IPS-20b (cell line): ENCODE measurements around the gene RAD51B.

Experiments
- H3K27ac ChIP-seq: one replicate; pipeline ENCODE4 v1.5.1; 2013; ENCODE audit warnings: low read length
- H3K27me3 ChIP-seq: 2 replicates; pipeline ENCODE4 v1.6.1; 2013; ENCODE audit warnings: mild to moderate bottlenecking, low read length, inconsistent platforms; ENCODE audit not compliant: insufficient read depth
- H3K36me3 ChIP-seq: 2 replicates; pipeline ENCODE4 v1.6.1; 2013; ENCODE audit warnings: low read depth, mild to moderate bottlenecking, inconsistent platforms, low read length, moderate library complexity; ENCODE audit not compliant: insufficient read depth
- H3K4me1 ChIP-seq: 2 replicates; pipeline ENCODE4 v1.6.1; 2013; ENCODE audit warnings: mild to moderate bottlenecking, control low read depth, inconsistent platforms, low read length, moderate library complexity; ENCODE audit not compliant: insufficient read depth
- H3K4me3 ChIP-seq: 2 replicates; pipeline ENCODE4 v1.5.1; 2013; ENCODE audit warnings: mild to moderate bottlenecking, low read length, inconsistent platforms
- H3K9ac ChIP-seq: 2 replicates; pipeline ENCODE4 v1.6.1; 2013; ENCODE audit warnings: low read depth, mild to moderate bottlenecking, inconsistent platforms, low read length, moderate library complexity
- H3K9me3 ChIP-seq: 2 replicates; pipeline ENCODE4 v1.6.1; 2013; ENCODE audit warnings: mild to moderate bottlenecking, low read depth, low read length, inconsistent platforms; ENCODE audit not compliant: insufficient read depth

Gene RAD51B

DNA sequence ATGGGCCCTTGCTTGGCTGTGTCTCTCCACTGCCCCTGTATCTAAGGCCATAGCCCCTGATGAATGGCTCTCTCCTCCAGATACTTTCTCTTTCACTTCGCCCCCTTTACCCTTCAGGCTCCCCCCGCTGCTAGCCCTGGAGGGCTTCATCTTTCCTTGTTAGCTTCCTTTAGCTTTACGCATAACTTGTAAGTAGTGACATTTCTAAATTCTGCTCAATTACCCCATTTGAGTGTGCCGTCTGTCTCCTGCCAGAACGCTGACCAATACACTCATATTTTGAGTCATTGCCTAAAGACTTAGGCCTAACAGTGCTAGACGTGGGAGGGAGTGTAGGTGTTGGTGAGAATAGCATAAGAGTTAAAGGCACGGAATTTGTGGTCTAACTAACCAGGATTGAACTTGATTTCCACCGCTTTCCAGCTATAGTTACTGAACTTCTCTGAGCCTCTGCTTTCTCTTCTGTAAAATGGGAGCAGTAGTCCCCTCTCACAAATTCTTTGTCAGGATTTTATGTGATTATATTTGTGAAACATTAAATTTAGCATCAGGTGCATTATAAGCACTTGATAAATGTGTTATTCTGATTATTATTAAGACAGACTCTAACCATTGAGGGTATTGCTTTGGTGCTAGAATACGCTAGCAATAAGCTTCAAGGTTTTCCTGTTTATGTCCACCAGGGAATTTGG lies 844.0 kb downstream of the RAD51B start:
- Histone ChIP-seq H3K4me3 (no peak overlapping the region), H3K4me1 (peaks cover 3% of the 10 kb centered on the region; the same call in 1 of the 2 replicates), H3K36me3 (no peaks in the 10 kb centered on the region), H3K27ac (no peak overlapping the region), H3K9ac (no peak overlapping the region), H3K27me3 (no peaks in the 10 kb centered on the region), H3K9me3 (no peaks in the 10 kb centered on the region)

DNA sequence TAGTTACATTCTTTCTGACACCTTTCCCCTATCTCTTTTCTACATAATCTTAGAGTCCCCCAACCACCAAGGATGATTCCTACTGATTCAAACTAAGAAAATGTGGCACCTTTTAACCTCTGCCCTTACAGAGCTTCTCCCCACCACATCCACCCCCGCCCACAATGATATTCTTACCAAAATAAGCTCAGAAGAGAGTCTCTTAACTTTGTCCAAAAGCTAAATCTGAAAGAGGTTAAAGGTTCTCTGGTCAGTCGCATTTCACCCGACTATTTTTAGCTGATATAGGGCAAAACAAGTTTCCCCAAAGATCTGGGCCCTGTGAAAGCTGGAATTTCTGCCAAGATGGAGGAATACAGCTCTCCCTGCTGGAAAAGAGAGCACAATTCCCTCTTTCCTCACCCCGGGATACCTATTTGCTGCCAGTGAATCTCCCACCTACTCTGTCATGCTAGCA lies 844.7 kb downstream of the RAD51B start:
- Histone ChIP-seq H3K27me3 (no peaks in the 10 kb centered on the region), H3K9ac (no peak overlapping the region), H3K4me3 (no peak overlapping the region)

DNA sequence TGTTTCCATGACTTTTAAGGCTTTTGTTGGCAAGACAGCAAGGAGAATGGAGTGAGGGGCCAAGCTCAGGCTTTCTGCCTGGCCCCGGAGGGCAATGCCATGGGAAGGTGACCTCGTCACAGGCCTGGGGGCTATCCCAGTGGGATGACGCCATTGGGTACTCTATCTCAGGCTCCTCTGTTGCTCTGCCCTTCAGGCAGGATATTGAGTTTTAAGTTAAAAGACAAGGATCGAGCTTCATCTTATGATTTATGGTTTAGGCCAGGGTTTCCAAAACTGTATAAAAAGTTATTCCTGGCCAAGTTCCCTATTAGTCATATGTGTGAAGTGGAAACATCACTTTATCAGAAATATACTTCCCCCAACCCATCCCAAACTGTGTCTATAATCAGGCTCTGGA lies 845.6 kb downstream of the RAD51B start:
- H3K4me1 ChIP-seq: no peaks in the 10 kb centered on the region
- H3K36me3 ChIP-seq: no peaks in the 10 kb centered on the region
- H3K9me3 ChIP-seq: no peaks in the 10 kb centered on the region
- no peak overlapping the region for H3K27ac ChIP-seq
- no peak overlapping the region for H3K9ac ChIP-seq
- H3K4me3 ChIP-seq: no peak overlapping the region
- H3K27me3 ChIP-seq: no peaks in the 10 kb centered on the region

More for the DNA sequence above, 844.7 kb downstream of the RAD51B start:
- H3K27ac ChIP-seq: no peak overlapping the region
- peaks cover under 1% of the 10 kb centered on the region; the same call in 1 of the 2 replicates for H3K4me1 ChIP-seq
- H3K36me3 ChIP-seq: no peaks in the 10 kb centered on the region
- H3K9me3 ChIP-seq: no peaks in the 10 kb centered on the region

GRCh38 chr14:68665792-68666204 lies 846.2 kb downstream of the RAD51B start:
- no peak overlapping the region for H3K9ac ChIP-seq
- no peaks in the 10 kb centered on the region for H3K9me3 ChIP-seq
- H3K4me1 ChIP-seq: no peaks in the 10 kb centered on the region
- no peak overlapping the region for H3K4me3 ChIP-seq
- no peaks in the 10 kb centered on the region for H3K36me3 ChIP-seq
- no peaks in the 10 kb centered on the region for H3K27me3 ChIP-seq
- H3K27ac ChIP-seq: no peak overlapping the region

GRCh38 chr14:68666236-68666635 lies 846.7 kb downstream of the RAD51B start:
- Histone ChIP-seq H3K27me3 (no peaks in the 10 kb centered on the region), H3K9me3 (no peaks in the 10 kb centered on the region), H3K27ac (no peak overlapping the region), H3K36me3 (no peaks in the 10 kb centered on the region), H3K4me3 (no peak overlapping the region), H3K4me1 (no peaks in the 10 kb centered on the region), H3K9ac (no peak overlapping the region)

DNA sequence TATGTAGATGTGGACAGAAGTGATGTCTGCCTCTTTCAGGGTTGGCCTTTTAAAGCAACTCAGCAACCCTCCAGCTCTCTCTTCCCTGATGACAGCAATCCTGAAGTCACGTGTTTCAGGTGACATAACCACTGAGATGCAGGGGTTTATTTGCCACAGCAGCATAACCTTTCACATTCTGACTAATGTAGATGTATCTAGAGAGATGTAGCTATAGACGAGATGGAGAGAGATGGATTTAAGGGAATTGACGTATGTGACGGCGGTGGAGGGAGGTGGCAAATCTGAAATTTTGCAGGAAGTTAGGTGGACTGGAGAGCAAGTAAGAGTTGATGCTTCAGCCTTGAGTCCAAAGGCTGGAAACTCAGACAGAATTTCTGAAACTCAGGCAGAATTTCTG lies 847.3 kb downstream of the RAD51B start:
- Histone ChIP-seq H3K4me3 (no peak overlapping the region), H3K27ac (no peak overlapping the region), H3K9ac (no peak overlapping the region), H3K4me1 (no peaks in the 10 kb centered on the region), H3K27me3 (no peaks in the 10 kb centered on the region), H3K36me3 (no peaks in the 10 kb centered on the region), H3K9me3 (no peaks in the 10 kb centered on the region)

- Histone ChIP-seq H3K36me3 (no peaks in the 10 kb centered on the region), H3K27me3 (no peaks in the 10 kb centered on the region), H3K9ac (no peak overlapping the region), H3K9me3 (no peaks in the 10 kb centered on the region), H3K4me3 (no peak overlapping the region), H3K4me1 (no peaks in the 10 kb centered on the region), H3K27ac (no peak overlapping the region)
These were observed 847.8 kb downstream of the RAD51B start for GRCh38 chr14:68667313-68667791.

DNA sequence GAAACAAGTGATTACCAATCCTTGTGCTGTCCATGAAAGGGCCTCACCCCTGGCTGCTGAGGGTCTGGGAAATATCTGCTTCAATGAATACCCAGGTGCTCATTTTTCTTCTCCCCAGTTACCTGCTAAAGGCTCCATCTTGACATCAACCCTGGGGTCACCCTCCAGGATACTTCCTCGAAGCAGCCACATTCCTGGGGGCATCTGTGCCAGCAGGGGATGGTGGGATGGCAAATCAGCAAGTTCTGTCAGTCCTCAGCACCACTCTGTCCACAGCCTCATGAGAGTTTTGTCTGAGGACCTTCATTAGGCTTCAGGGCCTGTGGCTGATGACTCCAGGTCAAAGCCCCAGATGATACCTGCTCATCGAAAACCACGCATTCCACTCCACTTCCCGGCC lies 848.4 kb downstream of the RAD51B start:
- Histone ChIP-seq H3K36me3 (no peaks in the 10 kb centered on the region), H3K9ac (no peak overlapping the region), H3K4me1 (no peaks in the 10 kb centered on the region), H3K4me3 (no peak overlapping the region), H3K27me3 (no peaks in the 10 kb centered on the region), H3K9me3 (no peaks in the 10 kb centered on the region), H3K27ac (no peak overlapping the region)

- Histone ChIP-seq H3K9me3 (no peaks in the 10 kb centered on the region), H3K9ac (no peak overlapping the region), H3K27me3 (no peaks in the 10 kb centered on the region), H3K4me3 (no peak overlapping the region), H3K36me3 (no peaks in the 10 kb centered on the region), H3K4me1 (no peaks in the 10 kb centered on the region), H3K27ac (no peak overlapping the region)
These were observed 849.0 kb downstream of the RAD51B start for GRCh38 chr14:68668531-68668930.

DNA sequence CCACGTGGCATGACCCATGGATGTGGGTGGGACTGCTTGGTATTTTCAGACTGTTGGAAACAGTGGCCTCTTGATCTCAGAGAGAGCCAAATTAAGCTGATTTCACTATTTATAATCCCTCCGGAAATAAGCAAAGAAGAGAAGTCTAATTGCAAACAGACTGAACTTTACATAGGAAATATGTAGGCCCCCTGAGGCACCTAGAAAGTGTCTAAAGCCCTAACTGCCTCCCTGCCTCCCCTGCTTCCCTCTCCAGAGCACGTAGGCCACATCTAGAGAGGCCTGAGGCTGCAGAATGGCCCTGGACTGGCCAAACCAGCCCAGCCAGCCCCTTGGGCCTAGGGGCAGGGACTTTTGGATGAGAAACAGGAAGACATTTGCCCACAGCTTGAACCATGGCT lies 849.5 kb downstream of the RAD51B start:
- Histone ChIP-seq H3K27me3 (no peaks in the 10 kb centered on the region), H3K4me1 (no peaks in the 10 kb centered on the region)

GRCh38 chr14:68669603-68670358 lies 850.2 kb downstream of the RAD51B start:
- Histone ChIP-seq H3K4me3 (no peak overlapping the region), H3K27ac (no peak overlapping the region), H3K9ac (no peak overlapping the region), H3K27me3 (no peaks in the 10 kb centered on the region), H3K4me1 (no peaks in the 10 kb centered on the region), H3K9me3 (no peaks in the 10 kb centered on the region), H3K36me3 (no peaks in the 10 kb centered on the region)

More for the DNA sequence above, 849.5 kb downstream of the RAD51B start:
- no peaks in the 10 kb centered on the region for H3K36me3 ChIP-seq
- H3K27ac ChIP-seq: no peak overlapping the region
- no peak overlapping the region for H3K9ac ChIP-seq
- no peaks in the 10 kb centered on the region for H3K9me3 ChIP-seq
- H3K4me3 ChIP-seq: no peak overlapping the region

DNA sequence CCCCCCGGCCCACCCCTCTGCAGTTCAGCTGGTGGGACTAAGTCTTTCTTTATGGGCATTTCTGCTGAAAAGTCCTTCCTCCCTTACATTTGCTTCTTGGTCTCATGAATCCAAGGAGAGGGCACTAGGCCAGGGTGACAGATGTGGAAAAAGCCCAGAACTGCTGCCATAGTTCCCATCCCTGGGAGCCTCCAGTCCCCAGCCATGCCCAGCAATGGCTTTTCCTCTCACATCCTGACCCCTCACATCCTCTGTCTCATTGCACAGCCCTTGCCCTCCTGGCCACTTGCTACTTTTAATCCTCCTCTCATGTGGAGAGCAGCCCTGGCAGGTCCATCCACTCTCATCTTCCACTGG lies 850.8 kb downstream of the RAD51B start:
- no peaks in the 10 kb centered on the region for H3K4me1 ChIP-seq

More for the DNA sequence above, 850.8 kb downstream of the RAD51B start:
- Histone ChIP-seq H3K27ac (no peak overlapping the region), H3K9me3 (no peaks in the 10 kb centered on the region), H3K36me3 (no peaks in the 10 kb centered on the region), H3K4me3 (no peak overlapping the region), H3K27me3 (no peaks in the 10 kb centered on the region), H3K9ac (no peak overlapping the region)
